ENCODE data around the gene NAV2. TPM values are rescaled to one million over a fixed set of nuclear protein-coding genes. Genes with fewer than 3 reads are reported as not detected.
A peak's percentile ranks its signal among the peaks of the same experiment; 100 is the strongest.

Gene NAV2
- total and polyA plus RNA-seq, 2 donors (not counting 1 experiment from before 2014, with no cell fraction given) = 8.1 to 14.0 TPM

DNA sequence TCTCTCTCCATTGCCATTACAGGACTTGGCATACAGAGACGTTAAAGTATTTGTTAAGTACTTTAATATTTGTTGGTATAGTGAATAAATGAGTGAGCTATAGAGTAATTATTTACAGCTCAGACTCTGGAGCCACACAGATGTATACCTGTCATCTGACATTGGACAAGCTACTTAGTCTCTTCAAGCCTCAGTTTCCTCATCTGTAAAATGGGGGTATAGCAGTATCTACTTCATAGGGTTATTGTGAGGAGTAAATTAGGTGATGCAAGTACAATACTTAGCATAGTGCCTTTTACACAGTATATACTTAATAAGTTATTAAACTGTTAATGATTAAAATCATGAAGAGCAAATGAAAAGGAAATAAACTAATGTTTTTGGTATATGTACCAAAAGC, 203.2 kb downstream of the NAV2 start:
- Histone ChIP-seq H4K20me1 (ENCODE audit: control insufficient read depth, extremely low read depth, insufficient read depth, low read length) (peaks cover 2% of the 10 kb centered on the region), H3K27me3 (ENCODE audit: control insufficient read depth, insufficient read depth, low read length) (no peaks in the 10 kb centered on the region), H3K36me3 (ENCODE audit: control insufficient read depth, insufficient read depth, low read length) (peaks cover 2% of the 10 kb centered on the region), H3K27ac (ENCODE audit: insufficient read depth, low read length) (no peak overlapping the region), H3K4me2 (ENCODE audit: extremely low read depth, insufficient read depth, low read length) (no peak overlapping the region), H3K4me1 (ENCODE audit: control insufficient read depth, extremely low read depth, insufficient read depth, low read length) (peaks cover 29% of the 10 kb centered on the region), H2AFZ (ENCODE audit: low read length) (no peak overlapping the region), H3K9ac (ENCODE audit: insufficient read depth, low read length) (no peak overlapping the region), H3K79me2 (ENCODE audit: control insufficient read depth, insufficient read depth, low read length) (peaks cover 4% of the 10 kb centered on the region), H3K4me3 (replicated peaks in 1 of 4; ENCODE audit: control extremely low read depth in 1 of 4, insufficient read depth in 1 of 4, low read depth in 3 of 4, low read length in 4 of 4) (no peak overlapping the region), H3K9me3 (ENCODE audit: control insufficient read depth, insufficient read depth, low read depth, low read length) (no peaks in the 10 kb centered on the region)
- TF ChIP-seq, protein P1, sequence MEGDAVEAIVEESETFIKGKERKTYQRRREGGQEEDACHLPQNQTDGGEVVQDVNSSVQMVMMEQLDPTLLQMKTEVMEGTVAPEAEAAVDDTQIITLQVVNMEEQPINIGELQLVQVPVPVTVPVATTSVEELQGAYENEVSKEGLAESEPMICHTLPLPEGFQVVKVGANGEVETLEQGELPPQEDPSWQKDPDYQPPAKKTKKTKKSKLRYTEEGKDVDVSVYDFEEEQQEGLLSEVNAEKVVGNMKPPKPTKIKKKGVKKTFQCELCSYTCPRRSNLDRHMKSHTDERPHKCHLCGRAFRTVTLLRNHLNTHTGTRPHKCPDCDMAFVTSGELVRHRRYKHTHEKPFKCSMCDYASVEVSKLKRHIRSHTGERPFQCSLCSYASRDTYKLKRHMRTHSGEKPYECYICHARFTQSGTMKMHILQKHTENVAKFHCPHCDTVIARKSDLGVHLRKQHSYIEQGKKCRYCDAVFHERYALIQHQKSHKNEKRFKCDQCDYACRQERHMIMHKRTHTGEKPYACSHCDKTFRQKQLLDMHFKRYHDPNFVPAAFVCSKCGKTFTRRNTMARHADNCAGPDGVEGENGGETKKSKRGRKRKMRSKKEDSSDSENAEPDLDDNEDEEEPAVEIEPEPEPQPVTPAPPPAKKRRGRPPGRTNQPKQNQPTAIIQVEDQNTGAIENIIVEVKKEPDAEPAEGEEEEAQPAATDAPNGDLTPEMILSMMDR (conservative IDR thresholded peaks at IDR 0.05 in 1 of 2, IDR thresholded peaks at IDR 0.05 in 1 of 2; ENCODE audit: low read depth in 1 of 2, low read length in 2 of 2) = no peak
- no peak for TF ChIP-seq EZH2 (IDR thresholded peaks at IDR 0.05; ENCODE audit: low read length, missing control alignments)
- DNase-seq (ENCODE audit: low read depth in 2 of 2) = no peak

DNA sequence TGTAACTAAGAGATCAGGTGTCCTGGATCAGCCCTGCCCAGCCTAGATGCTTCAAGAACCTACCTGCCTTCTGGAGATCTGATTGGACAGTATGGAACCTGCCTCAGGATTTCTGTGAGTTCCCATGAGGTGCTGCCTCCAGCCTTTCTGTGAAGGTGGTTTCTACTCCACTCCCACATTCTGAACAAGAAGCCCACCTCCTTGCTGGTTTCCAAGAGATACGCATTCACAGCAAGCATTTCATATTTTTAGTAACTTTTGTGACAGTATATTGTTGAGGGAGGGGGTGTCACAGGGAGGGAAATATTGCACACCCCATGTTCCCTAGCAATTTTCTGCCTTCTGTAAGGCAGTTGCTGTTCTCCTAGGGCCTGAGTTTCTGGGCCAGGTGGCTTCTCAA, 204.4 kb downstream of the NAV2 start:
- no peak overlapping the region for H3K9ac ChIP-seq (ENCODE audit: insufficient read depth, low read length)
- no peak overlapping the region for H2AFZ ChIP-seq (ENCODE audit: low read length)
- peaks cover 8% of the 10 kb centered on the region for H3K79me2 ChIP-seq (ENCODE audit: control insufficient read depth, insufficient read depth, low read length)
- DNase-seq (ENCODE audit: low read depth in 2 of 2) = no peak
- H3K27me3 ChIP-seq (ENCODE audit: control insufficient read depth, insufficient read depth, low read length) = no peaks in the 10 kb centered on the region
- H3K36me3 ChIP-seq (ENCODE audit: control insufficient read depth, insufficient read depth, low read length) = peaks cover 2% of the 10 kb centered on the region
- no peaks in the 10 kb centered on the region for H4K20me1 ChIP-seq (ENCODE audit: control insufficient read depth, extremely low read depth, insufficient read depth, low read length)
- H3K4me2 ChIP-seq (ENCODE audit: extremely low read depth, insufficient read depth, low read length) = no peak overlapping the region
- H3K9me3 ChIP-seq (ENCODE audit: control insufficient read depth, insufficient read depth, low read depth, low read length) = no peaks in the 10 kb centered on the region
- no peak overlapping the region for H3K27ac ChIP-seq (ENCODE audit: insufficient read depth, low read length)
- H3K4me3 ChIP-seq (replicated peaks in 1 of 4; ENCODE audit: control extremely low read depth in 1 of 4, insufficient read depth in 1 of 4, low read depth in 3 of 4, low read length in 4 of 4) = no peak overlapping the region
- H3K4me1 ChIP-seq (ENCODE audit: control insufficient read depth, extremely low read depth, insufficient read depth, low read length) = peaks cover 20% of the 10 kb centered on the region
- TF ChIP-seq, protein P1 (conservative IDR thresholded peaks at IDR 0.05 in 1 of 2, IDR thresholded peaks at IDR 0.05 in 1 of 2; ENCODE audit: low read depth in 1 of 2, low read length in 2 of 2) = no peak
- no peak for TF ChIP-seq EZH2 (IDR thresholded peaks at IDR 0.05; ENCODE audit: low read length, missing control alignments)

DNA sequence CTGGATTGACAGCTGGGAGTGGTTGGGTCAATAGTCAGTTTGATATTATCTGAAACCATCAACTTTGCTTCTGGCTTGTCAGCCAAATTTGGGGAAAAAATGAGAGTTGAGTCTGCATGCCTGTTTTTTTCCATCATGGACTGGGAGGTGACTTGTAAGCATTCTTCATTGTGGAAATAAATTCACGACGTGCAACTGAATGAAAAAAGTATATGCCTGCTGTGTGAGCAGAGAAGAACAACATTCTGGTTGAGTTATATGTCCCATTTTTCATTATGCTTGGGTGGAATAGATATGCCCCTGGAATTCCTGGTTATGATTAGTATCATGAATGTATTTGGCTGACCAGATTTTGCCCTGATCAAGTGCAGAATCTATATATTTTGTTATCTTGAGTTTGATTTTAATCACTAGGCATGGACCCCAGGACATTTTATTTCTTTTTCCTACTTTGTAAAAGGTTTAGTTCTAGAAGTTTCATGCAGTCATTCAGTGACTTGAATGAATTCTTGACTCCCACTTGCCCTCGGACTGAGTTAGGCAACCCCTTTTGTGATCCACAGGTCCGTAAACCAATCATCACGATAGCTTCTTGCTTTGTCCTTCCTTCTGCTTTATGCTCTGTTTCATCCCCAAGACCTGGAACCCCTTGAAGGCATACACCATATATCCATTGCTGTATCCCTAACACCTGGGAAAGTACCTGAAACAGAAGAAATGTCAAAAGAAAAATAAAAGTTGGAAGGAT, 205.8 kb downstream of the NAV2 start:
- peak in 1 of 2 donors; percentile 83 for DNase-seq (ENCODE audit: low read depth in 2 of 2)
- peaks cover 12% of the 10 kb centered on the region for H3K4me1 ChIP-seq (ENCODE audit: control insufficient read depth, extremely low read depth, insufficient read depth, low read length)

More for the DNA sequence above, 205.8 kb downstream of the NAV2 start:
- Histone ChIP-seq H3K9ac (ENCODE audit: insufficient read depth, low read length) (no peak overlapping the region), H3K9me3 (ENCODE audit: control insufficient read depth, insufficient read depth, low read depth, low read length) (no peaks in the 10 kb centered on the region), H3K79me2 (ENCODE audit: control insufficient read depth, insufficient read depth, low read length) (peaks cover 4% of the 10 kb centered on the region), H2AFZ (ENCODE audit: low read length) (no peak overlapping the region), H3K27ac (ENCODE audit: insufficient read depth, low read length) (peak overlapping the region; percentile 41), H3K27me3 (ENCODE audit: control insufficient read depth, insufficient read depth, low read length) (no peaks in the 10 kb centered on the region), H3K36me3 (ENCODE audit: control insufficient read depth, insufficient read depth, low read length) (peaks cover 2% of the 10 kb centered on the region), H4K20me1 (ENCODE audit: control insufficient read depth, extremely low read depth, insufficient read depth, low read length) (no peaks in the 10 kb centered on the region), H3K4me3 (replicated peaks in 1 of 4; ENCODE audit: control extremely low read depth in 1 of 4, insufficient read depth in 1 of 4, low read depth in 3 of 4, low read length in 4 of 4) (no peak overlapping the region), H3K4me2 (ENCODE audit: extremely low read depth, insufficient read depth, low read length) (no peak overlapping the region)
- TF ChIP-seq, protein P1 (conservative IDR thresholded peaks at IDR 0.05 in 1 of 2, IDR thresholded peaks at IDR 0.05 in 1 of 2; ENCODE audit: low read depth in 1 of 2, low read length in 2 of 2) = no peak
- TF ChIP-seq EZH2 (IDR thresholded peaks at IDR 0.05; ENCODE audit: low read length, missing control alignments) = no peak
